Measurements from ENCODE around the gene LRRC75A. TPM values are rescaled to one million over a fixed set of nuclear protein-coding genes. Genes with fewer than 3 reads are reported as not detected.
"Not testable (repeated sequence)": the region's sequence is repeated elsewhere in the genome, so short reads cannot be mapped to it uniquely, and the experiment has no call there.

LRRC75A gene
- total RNA-seq, 3 donors from 2014 or later, result 37.1 to 85.7 (median 52.6) TPM

- no peak for ATAC-seq
- no peaks in the 10 kb centered on the region for H3K36me3 ChIP-seq (ENCODE audit: low read depth)
- H3K4me1 ChIP-seq (ENCODE audit: low read depth), result peaks cover 26% of the 10 kb centered on the region
Measured at GRCh38 chr17:16459855-16460550, 32.0 kb downstream of the LRRC75A start.

GRCh38 chr17:16459271-16459670 lies 32.7 kb downstream of the LRRC75A start:
- peaks cover 19% of the 10 kb centered on the region for H3K4me1 ChIP-seq (ENCODE audit: low read depth)

More at GRCh38 chr17:16459855-16460550, 32.0 kb downstream of the LRRC75A start:
- TF ChIP-seq CTCF (IDR thresholded peaks at IDR 0.05), result no peak
- Histone ChIP-seq H3K4me3 (no peak overlapping the region), H3K9me3 (no peaks in the 10 kb centered on the region)
- DNase-seq, result peak in 1 of 3 donors; percentile 34
- intact Hi-C loops (cut with DNase I, micrococcal nuclease), result no loop called here

GRCh38 chr17:16456742-16457316 lies 35.2 kb downstream of the LRRC75A start:
- TF ChIP-seq CTCF (IDR thresholded peaks at IDR 0.05), result no peak
- no peaks in the 10 kb centered on the region for H3K4me1 ChIP-seq (ENCODE audit: low read depth)
- ATAC-seq (no peak), DNase-seq (peak in 1 of 3 donors; percentile 28)
- H3K36me3 ChIP-seq (ENCODE audit: low read depth), result no peaks in the 10 kb centered on the region
- no peaks in the 10 kb centered on the region for H3K9me3 ChIP-seq
- intact Hi-C loops (cut with DNase I, micrococcal nuclease), result no loop called here
- H3K4me3 ChIP-seq, result no peak overlapping the region

More at GRCh38 chr17:16459271-16459670, 32.7 kb downstream of the LRRC75A start:
- H3K9me3 ChIP-seq, result no peaks in the 10 kb centered on the region
- no peak for TF ChIP-seq CTCF (IDR thresholded peaks at IDR 0.05)
- intact Hi-C loops (cut with DNase I, micrococcal nuclease), result no loop called here
- H3K36me3 ChIP-seq (ENCODE audit: low read depth), result no peaks in the 10 kb centered on the region
- no peak overlapping the region for H3K4me3 ChIP-seq
- no peak for ATAC-seq
- DNase-seq, result peak in 1 of 3 donors; percentile 11

GRCh38 chr17:16455997-16456741 lies 35.8 kb downstream of the LRRC75A start:
- DNase-seq, result no peak
- intact Hi-C loops (cut with DNase I, micrococcal nuclease), result loop anchor here in 1 of 2 donors (2.0 kb wide), 1 partner anchor 65 kb away; no protein-coding TSS in a partner anchor
- TF ChIP-seq CTCF (IDR thresholded peaks at IDR 0.05), result no peak
- no peaks in the 10 kb centered on the region for H3K9me3 ChIP-seq
- H3K4me1 ChIP-seq (ENCODE audit: low read depth), result no peaks in the 10 kb centered on the region
- no peaks in the 10 kb centered on the region for H3K36me3 ChIP-seq (ENCODE audit: low read depth)
- no peak for ATAC-seq
- no peak overlapping the region for H3K4me3 ChIP-seq

GRCh38 chr17:16453493-16453851 lies 38.5 kb downstream of the LRRC75A start:
- intact Hi-C loops (cut with DNase I, micrococcal nuclease), result loop anchor here in 1 of 2 donors (5.0 kb wide), 1 partner anchor 69 kb away; no protein-coding TSS in a partner anchor
- Histone ChIP-seq H3K36me3 (ENCODE audit: low read depth) (no peaks in the 10 kb centered on the region), H3K4me3 (no peak overlapping the region), H3K4me1 (ENCODE audit: low read depth) (no peaks in the 10 kb centered on the region), H3K9me3 (no peaks in the 10 kb centered on the region)
- DNase-seq (no peak), ATAC-seq (no peak)
- no peak for TF ChIP-seq CTCF (IDR thresholded peaks at IDR 0.05)

GRCh38 chr17:16452268-16452667 lies 39.7 kb downstream of the LRRC75A start:
- not testable (repeated sequence) for H3K4me3 ChIP-seq; DNase-seq; H3K4me1 ChIP-seq (ENCODE audit: low read depth); ATAC-seq; H3K36me3 ChIP-seq (ENCODE audit: low read depth); H3K9me3 ChIP-seq
- intact Hi-C loops (cut with DNase I, micrococcal nuclease), result loop anchor here in 1 of 2 donors (5.0 kb wide), 1 partner anchor 70 kb away; no protein-coding TSS in a partner anchor

Data from mucosa of descending colon (tissue), 3 donors.